ENCODE results near the gene BMPER.

Gene BMPER

DNA sequence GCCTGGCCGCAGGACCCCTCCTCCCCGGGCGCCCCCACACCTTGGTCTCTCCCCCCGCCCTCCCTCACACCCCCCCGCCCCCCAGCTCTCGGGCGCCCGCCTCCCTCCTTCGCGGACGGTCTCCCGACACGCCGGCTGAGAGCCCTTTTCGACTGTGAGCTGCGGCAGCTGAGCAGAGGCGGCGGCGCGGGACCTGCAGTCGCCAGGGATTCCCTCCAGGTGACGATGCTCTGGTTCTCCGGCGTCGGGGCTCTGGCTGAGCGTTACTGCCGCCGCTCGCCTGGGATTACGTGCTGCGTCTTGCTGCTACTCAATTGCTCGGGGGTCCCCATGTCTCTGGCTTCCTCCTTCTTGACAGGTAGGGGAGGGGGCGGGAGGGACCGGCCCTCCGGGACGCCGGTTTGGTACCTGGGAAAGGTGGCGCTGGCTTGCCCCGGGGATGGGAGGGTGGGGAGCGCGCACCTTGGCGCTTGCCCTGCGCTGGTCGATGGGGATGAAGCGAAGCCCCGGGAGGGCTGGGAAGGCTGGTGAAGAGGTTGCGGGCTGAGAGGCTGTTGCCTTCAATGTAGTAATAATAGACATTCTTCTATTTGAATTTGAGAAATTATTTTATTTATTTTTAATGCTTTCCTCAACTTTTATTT lies at the start of gene BMPER:
TSS of gene BMPER (plus strand) at position 151 of the 644 bp plus-strand sequence. CDS start at position 226, 75 bp downstream.
- DNase-seq: peak; percentile 66

- DNase-seq: no peak
Measured at GRCh38 chr7:33861947-33862346, 43.4 kb upstream of the BMPER start.

GRCh38 chr7:33862946-33863814 lies 42.2 kb upstream of the BMPER start:
- no peak for DNase-seq

GRCh38 chr7:33868166-33868565 lies 37.2 kb upstream of the BMPER start:
- no peak for DNase-seq

GRCh38 chr7:33869176-33869575 lies 36.2 kb upstream of the BMPER start:
- DNase-seq: no peak

GRCh38 chr7:33870120-33870519 lies 35.2 kb upstream of the BMPER start:
- no peak for DNase-seq

DNA sequence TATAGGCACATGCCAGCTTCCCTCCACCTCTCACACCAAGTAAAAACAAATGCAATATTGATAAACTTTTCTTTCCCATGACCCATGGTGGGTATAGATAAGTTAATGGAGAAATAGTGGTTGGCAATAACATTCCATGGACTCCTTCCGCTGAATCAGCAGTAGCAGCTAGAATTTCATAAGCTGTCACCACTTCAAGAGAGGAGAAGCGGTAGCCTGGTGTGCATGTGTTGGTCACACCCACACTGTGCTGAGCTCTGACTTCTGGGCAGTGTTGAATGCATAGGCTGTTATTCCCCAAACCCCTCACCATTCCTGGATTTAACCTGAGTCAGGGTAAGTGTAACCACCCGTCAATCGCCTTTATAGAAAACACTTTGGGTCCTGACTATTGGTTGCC lies 32.5 kb upstream of the BMPER start:
- DNase-seq: no peak

- DNase-seq: no peak
Measured at GRCh38 chr7:33873518-33873917, 31.8 kb upstream of the BMPER start.

GRCh38 chr7:33873981-33874750 lies 31.2 kb upstream of the BMPER start:
- no peak for DNase-seq

DNA sequence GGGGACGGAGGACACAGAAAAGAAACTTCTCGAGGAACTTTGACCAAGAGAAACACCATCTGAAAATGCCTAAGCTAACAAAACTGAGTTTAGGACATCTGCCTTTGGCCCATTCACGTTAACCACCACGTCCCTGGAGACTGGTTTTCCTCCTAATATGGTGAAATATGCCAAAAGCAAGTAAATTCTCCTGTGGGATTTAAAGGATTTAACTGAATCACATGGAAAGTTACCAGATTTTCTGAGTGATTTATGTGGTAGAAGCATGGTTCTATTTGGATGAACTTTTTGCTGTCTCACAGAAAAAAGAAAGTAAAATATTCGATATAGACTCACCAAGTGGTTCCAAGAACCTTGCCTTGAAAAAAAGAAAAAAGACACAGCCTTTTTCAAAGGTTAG lies 30.4 kb upstream of the BMPER start:
- DNase-seq: no peak

DNA sequence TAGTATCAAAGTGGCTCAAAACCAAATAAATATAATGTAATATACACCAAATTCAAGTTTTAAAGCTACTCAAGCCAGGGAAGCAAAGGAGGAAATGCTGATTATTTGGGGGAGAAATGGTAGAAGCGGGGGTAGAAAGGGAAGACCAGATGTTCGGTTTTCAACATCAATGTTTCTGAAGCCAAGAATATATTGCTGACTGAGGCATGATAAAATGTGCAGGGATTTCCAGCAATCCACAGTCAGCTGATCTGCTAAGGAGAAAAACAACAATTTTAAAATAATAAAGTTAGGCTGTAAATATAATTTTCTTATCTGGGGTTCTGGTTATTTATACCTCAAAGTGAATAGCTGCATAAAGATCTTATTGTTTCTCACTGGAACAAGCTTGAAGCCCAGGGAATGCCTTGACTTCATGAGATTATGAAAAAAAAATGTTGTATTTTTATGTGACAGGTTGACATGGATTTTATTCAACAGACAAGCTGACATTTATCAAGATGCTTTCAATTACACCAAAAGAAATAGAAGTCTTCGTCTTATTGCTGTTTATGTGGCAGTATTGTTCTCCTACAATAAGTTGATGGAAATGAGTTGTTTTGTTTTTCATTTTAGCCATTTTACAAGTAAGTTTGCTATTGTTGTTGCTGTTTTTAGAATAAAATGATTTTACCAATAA lies 28.6 kb upstream of the BMPER start:
- no peak for DNase-seq

- DNase-seq: no peak
Measured at GRCh38 chr7:33880787-33881186, 24.6 kb upstream of the BMPER start.

DNA sequence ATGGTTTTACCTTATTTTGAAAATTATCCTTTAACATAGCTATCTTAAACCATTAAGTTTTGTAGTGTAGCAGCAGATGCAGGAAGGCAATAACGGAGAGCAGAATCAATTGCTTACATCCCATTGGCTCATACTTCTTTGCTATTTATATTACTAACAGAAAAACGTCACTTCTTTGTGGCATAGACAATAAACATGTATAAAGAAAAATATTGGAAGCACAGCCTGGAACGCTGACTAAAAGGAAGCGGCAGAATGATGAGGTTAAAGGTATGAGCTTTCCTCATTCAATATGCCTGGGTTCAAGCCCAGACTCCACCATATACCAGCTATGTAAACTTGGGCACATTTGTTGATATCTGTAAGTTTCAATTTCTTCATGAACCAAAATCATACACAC lies 24.0 kb upstream of the BMPER start:
- DNase-seq: no peak

DNA sequence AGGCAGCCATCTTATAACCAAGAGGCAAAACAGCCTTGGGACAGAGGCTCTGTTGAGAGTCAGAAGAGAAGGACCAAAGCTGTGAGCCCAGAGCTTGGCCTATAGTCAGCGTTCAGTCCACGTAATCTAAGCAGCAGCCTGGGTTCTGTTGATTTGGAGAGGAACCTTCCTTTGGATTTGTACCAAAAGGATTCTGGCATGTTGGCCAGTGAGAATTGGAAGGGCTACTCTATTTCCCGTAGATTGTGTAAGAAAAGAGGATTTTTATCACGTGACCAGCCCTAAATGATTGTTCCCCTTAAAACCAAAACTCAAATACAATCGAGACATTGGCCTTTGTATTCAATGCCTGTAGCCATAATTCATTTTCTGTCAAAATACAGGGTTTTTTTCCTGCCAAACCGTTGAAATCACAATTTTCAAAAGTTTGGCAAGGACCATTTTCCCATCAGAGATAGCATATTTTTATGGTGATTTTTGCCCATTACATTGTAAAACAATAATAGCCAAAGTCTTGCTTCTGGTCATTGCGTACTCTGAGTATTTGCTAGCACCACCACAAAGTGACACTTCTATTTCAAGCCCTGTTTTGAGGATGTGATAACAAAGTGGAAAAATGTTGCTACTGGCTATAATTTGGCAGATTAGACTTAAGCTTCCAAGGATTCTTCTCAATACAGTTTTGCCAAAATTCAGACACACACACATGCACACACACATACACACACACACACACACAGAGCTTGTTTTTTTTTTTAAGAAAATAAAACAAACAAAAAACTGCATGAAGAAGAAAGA lies 23.1 kb upstream of the BMPER start:
- no peak for DNase-seq

- no peak for DNase-seq
Measured at GRCh38 chr7:33882950-33883670, 22.2 kb upstream of the BMPER start.

DNA sequence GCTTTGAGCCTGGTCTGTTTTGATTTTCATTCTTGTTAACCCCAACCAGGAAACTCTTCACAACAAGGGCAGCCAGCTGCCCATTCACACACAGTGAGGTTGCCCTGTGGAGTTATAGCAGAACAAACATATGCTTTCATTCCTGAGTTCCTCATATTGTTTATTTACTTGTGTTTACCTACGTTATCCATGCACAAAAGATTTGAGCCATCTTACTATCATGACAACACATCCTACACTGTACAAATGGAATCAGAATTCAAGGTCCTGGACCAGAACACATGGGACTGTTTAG lies 21.7 kb upstream of the BMPER start:
- no peak for DNase-seq

GRCh38 chr7:33885290-33886148 lies 19.8 kb upstream of the BMPER start:
- DNase-seq: no peak

GRCh38 chr7:33886149-33886623 lies 19.2 kb upstream of the BMPER start:
- DNase-seq: peak; percentile 29

GRCh38 chr7:33887266-33887975 lies 17.9 kb upstream of the BMPER start:
- no peak for DNase-seq

- DNase-seq: no peak
Measured at GRCh38 chr7:33888166-33888565, 17.2 kb upstream of the BMPER start.
